Activated naive CD8-positive, alpha-beta T cell treated with anti-CD3 and anti-CD28 coated beads, Interleukin-2, amount 50 U/mL, for 24 hours (primary cell): ENCODE measurements around the gene OSBPL1A.
"Not testable (repeated sequence)": the region's sequence is repeated elsewhere in the genome, so short reads cannot be mapped to it uniquely, and the experiment has no call there.

Experiments used
- ATAC-seq: fragments of 150-1000 bp; cut with Tn5 transposase; one replicate; pipeline ENCODE4 v1.10.0; 2021
- DNase-seq: peaks from one replicate; pipeline ENCODE4 v3.0.0; 2021
- H3K27ac Mint-ChIP-seq: one replicate; pipeline ENCODE4 v1.8.0; 2021; ENCODE audit warnings: mild to moderate bottlenecking, mixed read lengths
- H3K27me3 Mint-ChIP-seq: one replicate; pipeline ENCODE4 v1.8.0; 2021; ENCODE audit warnings: mixed read lengths
- H3K36me3 Mint-ChIP-seq: one replicate; pipeline ENCODE4 v1.8.0; 2021; ENCODE audit warnings: low read depth, mixed read lengths
- H3K4me1 Mint-ChIP-seq: one replicate; pipeline ENCODE4 v1.8.0; 2021; ENCODE audit warnings: mixed read lengths
- H3K4me3 Mint-ChIP-seq: one replicate; pipeline ENCODE4 v1.8.0; 2021; ENCODE audit warnings: mild to moderate bottlenecking, moderate library complexity, mixed read lengths
- H3K9me3 Mint-ChIP-seq: one replicate; pipeline ENCODE4 v1.8.0; 2021; ENCODE audit warnings: mixed read lengths

OSBPL1A gene

GRCh38 chr18:24380163-24380747, 17.4 kb downstream of the OSBPL1A start:
- H3K36me3 Mint-ChIP-seq, result no peaks in the 10 kb centered on the region
- H3K27me3 Mint-ChIP-seq, result peaks cover under 1% of the 10 kb centered on the region
- peaks cover 6% of the 10 kb centered on the region for H3K4me1 Mint-ChIP-seq
- no peak overlapping the region for H3K4me3 Mint-ChIP-seq
- ATAC-seq, result peak; percentile 65
- H3K9me3 Mint-ChIP-seq, result no peaks in the 10 kb centered on the region
- no peak overlapping the region for H3K27ac Mint-ChIP-seq
- no peak for DNase-seq

GRCh38 chr18:24378598-24378997, 19.0 kb downstream of the OSBPL1A start:
- Mint-ChIP-seq H3K9me3 (no peaks in the 10 kb centered on the region), H3K4me1 (peaks cover 6% of the 10 kb centered on the region), H3K27me3 (no peaks in the 10 kb centered on the region), H3K4me3 (no peak overlapping the region), H3K27ac (no peak overlapping the region), H3K36me3 (no peaks in the 10 kb centered on the region)
- no peak for ATAC-seq
- no peak for DNase-seq

- H3K36me3 Mint-ChIP-seq, H3K9me3 Mint-ChIP-seq, DNase-seq, H3K4me3 Mint-ChIP-seq, ATAC-seq, H3K27ac Mint-ChIP-seq, H3K4me1 Mint-ChIP-seq, H3K27me3 Mint-ChIP-seq: not testable (repeated sequence)
Measured at GRCh38 chr18:24376531-24376930, 21.1 kb downstream of the OSBPL1A start.

- Mint-ChIP-seq H3K27me3 (no peaks in the 10 kb centered on the region), H3K27ac (no peak overlapping the region), H3K9me3 (no peaks in the 10 kb centered on the region), H3K4me1 (peaks cover 22% of the 10 kb centered on the region), H3K36me3 (no peaks in the 10 kb centered on the region), H3K4me3 (no peak overlapping the region)
- no peak for DNase-seq
- ATAC-seq, result no peak
Measured at GRCh38 chr18:24373328-24373727, 24.3 kb downstream of the OSBPL1A start.

GRCh38 chr18:24372279-24372872, 25.2 kb downstream of the OSBPL1A start:
- no peak overlapping the region for H3K27ac Mint-ChIP-seq
- H3K36me3 Mint-ChIP-seq, result no peaks in the 10 kb centered on the region

GRCh38 chr18:24370120-24370519, 27.5 kb downstream of the OSBPL1A start:
- H3K27ac Mint-ChIP-seq, result peak overlapping the region; percentile 24
- no peaks in the 10 kb centered on the region for H3K9me3 Mint-ChIP-seq
- H3K36me3 Mint-ChIP-seq, result no peaks in the 10 kb centered on the region
- DNase-seq, result no peak
- no peaks in the 10 kb centered on the region for H3K27me3 Mint-ChIP-seq
- no peak for ATAC-seq
- H3K4me3 Mint-ChIP-seq, result no peak overlapping the region
- peaks cover 24% of the 10 kb centered on the region for H3K4me1 Mint-ChIP-seq

More at GRCh38 chr18:24372279-24372872, 25.2 kb downstream of the OSBPL1A start:
- H3K4me3 Mint-ChIP-seq, result no peak overlapping the region
- peaks cover 24% of the 10 kb centered on the region for H3K4me1 Mint-ChIP-seq
- no peaks in the 10 kb centered on the region for H3K27me3 Mint-ChIP-seq
- DNase-seq (no peak), ATAC-seq (no peak)
- no peaks in the 10 kb centered on the region for H3K9me3 Mint-ChIP-seq

GRCh38 chr18:24369426-24369825, 28.2 kb downstream of the OSBPL1A start:
- peak overlapping the region; percentile 41 for H3K4me3 Mint-ChIP-seq
- peaks cover 24% of the 10 kb centered on the region for H3K4me1 Mint-ChIP-seq
- ATAC-seq (peak; percentile 53), DNase-seq (peak; percentile 16)
- no peaks in the 10 kb centered on the region for H3K9me3 Mint-ChIP-seq
- H3K27me3 Mint-ChIP-seq, result no peaks in the 10 kb centered on the region
- peak overlapping the region; percentile 63 for H3K27ac Mint-ChIP-seq
- no peaks in the 10 kb centered on the region for H3K36me3 Mint-ChIP-seq

- no peaks in the 10 kb centered on the region for H3K27me3 Mint-ChIP-seq
- ATAC-seq, result peak; percentile 88
- H3K4me3 Mint-ChIP-seq, result peak overlapping the region; percentile 41
- no peaks in the 10 kb centered on the region for H3K9me3 Mint-ChIP-seq
- DNase-seq, result peak; percentile 6
- peaks cover 24% of the 10 kb centered on the region for H3K4me1 Mint-ChIP-seq
- peaks cover 2% of the 10 kb centered on the region for H3K36me3 Mint-ChIP-seq
- H3K27ac Mint-ChIP-seq, result peak overlapping the region; percentile 81
Measured at GRCh38 chr18:24368749-24369148, 28.9 kb downstream of the OSBPL1A start.

- no peak for DNase-seq
- peaks cover 24% of the 10 kb centered on the region for H3K4me1 Mint-ChIP-seq
- no peak overlapping the region for H3K27ac Mint-ChIP-seq
- H3K9me3 Mint-ChIP-seq, result no peaks in the 10 kb centered on the region
- H3K36me3 Mint-ChIP-seq, result peaks cover 2% of the 10 kb centered on the region
- H3K4me3 Mint-ChIP-seq, result no peak overlapping the region
- ATAC-seq, result no peak
- no peaks in the 10 kb centered on the region for H3K27me3 Mint-ChIP-seq
Measured at GRCh38 chr18:24366328-24366727, 31.3 kb downstream of the OSBPL1A start.

GRCh38 chr18:24364177-24364576, 33.4 kb downstream of the OSBPL1A start:
- peaks cover 2% of the 10 kb centered on the region for H3K36me3 Mint-ChIP-seq
- H3K4me1 Mint-ChIP-seq, result peaks cover 10% of the 10 kb centered on the region
- H3K9me3 Mint-ChIP-seq, result no peaks in the 10 kb centered on the region
- no peaks in the 10 kb centered on the region for H3K27me3 Mint-ChIP-seq
- no peak for ATAC-seq
- no peak for DNase-seq
- H3K27ac Mint-ChIP-seq, result no peak overlapping the region
- no peak overlapping the region for H3K4me3 Mint-ChIP-seq

GRCh38 chr18:24362757-24363156, 34.9 kb downstream of the OSBPL1A start:
- ATAC-seq (no peak), DNase-seq (no peak)
- Mint-ChIP-seq H3K4me3 (no peak overlapping the region), H3K36me3 (peaks cover 2% of the 10 kb centered on the region), H3K4me1 (no peaks in the 10 kb centered on the region), H3K27ac (no peak overlapping the region), H3K9me3 (no peaks in the 10 kb centered on the region), H3K27me3 (no peaks in the 10 kb centered on the region)

GRCh38 chr18:24359787-24360530, 37.7 kb downstream of the OSBPL1A start:
- H3K27ac Mint-ChIP-seq, H3K4me1 Mint-ChIP-seq, ATAC-seq, H3K27me3 Mint-ChIP-seq, H3K4me3 Mint-ChIP-seq, DNase-seq, H3K9me3 Mint-ChIP-seq, H3K36me3 Mint-ChIP-seq: not testable (repeated sequence)

- ATAC-seq, result no peak
- H3K27ac Mint-ChIP-seq, result no peak overlapping the region
- H3K9me3 Mint-ChIP-seq, result no peaks in the 10 kb centered on the region
- peaks cover 3% of the 10 kb centered on the region for H3K27me3 Mint-ChIP-seq
- DNase-seq, result no peak
- H3K4me1 Mint-ChIP-seq, result no peaks in the 10 kb centered on the region
- no peak overlapping the region for H3K4me3 Mint-ChIP-seq
- H3K36me3 Mint-ChIP-seq, result no peaks in the 10 kb centered on the region
Measured at GRCh38 chr18:24354278-24354677, 43.3 kb downstream of the OSBPL1A start.

- H3K27me3 Mint-ChIP-seq, result peaks cover 7% of the 10 kb centered on the region
- no peak for ATAC-seq
- no peak for DNase-seq
- no peak overlapping the region for H3K27ac Mint-ChIP-seq
- no peaks in the 10 kb centered on the region for H3K4me1 Mint-ChIP-seq
- no peak overlapping the region for H3K4me3 Mint-ChIP-seq
- no peaks in the 10 kb centered on the region for H3K36me3 Mint-ChIP-seq
- H3K9me3 Mint-ChIP-seq, result no peaks in the 10 kb centered on the region
Measured at GRCh38 chr18:24346254-24346653, 51.4 kb downstream of the OSBPL1A start.

- H3K36me3 Mint-ChIP-seq, result no peaks in the 10 kb centered on the region
- H3K27ac Mint-ChIP-seq, result no peak overlapping the region
- H3K4me3 Mint-ChIP-seq, result no peak overlapping the region
- H3K4me1 Mint-ChIP-seq, result no peaks in the 10 kb centered on the region
- no peaks in the 10 kb centered on the region for H3K9me3 Mint-ChIP-seq
- ATAC-seq, result no peak
- H3K27me3 Mint-ChIP-seq, result peaks cover 6% of the 10 kb centered on the region
- DNase-seq, result no peak
Measured at GRCh38 chr18:24344509-24344908, 53.1 kb downstream of the OSBPL1A start.
